HFF-Myc (cell line): ENCODE measurements around the gene BBS4.
"Not testable (repeated sequence)": the region's sequence is repeated elsewhere in the genome, so short reads cannot be mapped to it uniquely, and the experiment has no call there.

Experiments used
- DNase-seq: peaks from one replicate; pipeline ENCODE4 v3.0.0-alpha.2; 2011; ENCODE audit warnings: low read depth; ENCODE audit errors: extremely low read depth
- H3K4me3 ChIP-seq: replicated peaks from 2 replicates; pipeline ENCODE4 v1.5.1; 2011; ENCODE audit warnings: low read depth, mild to moderate bottlenecking, control low read depth, low read length
- TF ChIP-seq, protein P1 (sequence below): IDR thresholded peaks from 2 replicates; pipeline ENCODE4 v1.5.1; 2012; ENCODE audit warnings: mild to moderate bottlenecking, low read depth, low read length, control low read depth; ENCODE audit errors: missing control alignments

Gene BBS4

DNA sequence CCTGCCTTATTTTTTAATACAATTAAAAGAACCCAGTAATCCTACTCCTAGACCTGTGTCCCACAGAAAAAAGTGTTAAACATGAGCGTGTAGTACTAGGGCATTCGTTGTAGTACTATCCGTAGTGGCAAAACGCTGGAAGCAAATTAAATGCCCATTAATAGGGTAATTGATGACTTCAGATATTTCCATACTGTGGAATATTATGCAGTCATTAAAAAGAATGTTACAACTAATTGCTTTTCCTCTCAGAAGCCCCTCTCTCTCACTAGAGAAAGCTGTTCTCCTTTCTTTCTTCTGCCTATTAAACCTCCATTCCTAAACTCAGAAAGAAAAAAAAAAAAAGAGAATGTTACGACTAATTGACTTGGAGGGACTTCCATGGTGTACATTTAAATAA, 2.7 kb downstream of the BBS4 start:
- DNase-seq = no peak
- H3K4me3 ChIP-seq = no peak overlapping the region
- TF ChIP-seq, protein P1, sequence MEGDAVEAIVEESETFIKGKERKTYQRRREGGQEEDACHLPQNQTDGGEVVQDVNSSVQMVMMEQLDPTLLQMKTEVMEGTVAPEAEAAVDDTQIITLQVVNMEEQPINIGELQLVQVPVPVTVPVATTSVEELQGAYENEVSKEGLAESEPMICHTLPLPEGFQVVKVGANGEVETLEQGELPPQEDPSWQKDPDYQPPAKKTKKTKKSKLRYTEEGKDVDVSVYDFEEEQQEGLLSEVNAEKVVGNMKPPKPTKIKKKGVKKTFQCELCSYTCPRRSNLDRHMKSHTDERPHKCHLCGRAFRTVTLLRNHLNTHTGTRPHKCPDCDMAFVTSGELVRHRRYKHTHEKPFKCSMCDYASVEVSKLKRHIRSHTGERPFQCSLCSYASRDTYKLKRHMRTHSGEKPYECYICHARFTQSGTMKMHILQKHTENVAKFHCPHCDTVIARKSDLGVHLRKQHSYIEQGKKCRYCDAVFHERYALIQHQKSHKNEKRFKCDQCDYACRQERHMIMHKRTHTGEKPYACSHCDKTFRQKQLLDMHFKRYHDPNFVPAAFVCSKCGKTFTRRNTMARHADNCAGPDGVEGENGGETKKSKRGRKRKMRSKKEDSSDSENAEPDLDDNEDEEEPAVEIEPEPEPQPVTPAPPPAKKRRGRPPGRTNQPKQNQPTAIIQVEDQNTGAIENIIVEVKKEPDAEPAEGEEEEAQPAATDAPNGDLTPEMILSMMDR = no peak

DNA sequence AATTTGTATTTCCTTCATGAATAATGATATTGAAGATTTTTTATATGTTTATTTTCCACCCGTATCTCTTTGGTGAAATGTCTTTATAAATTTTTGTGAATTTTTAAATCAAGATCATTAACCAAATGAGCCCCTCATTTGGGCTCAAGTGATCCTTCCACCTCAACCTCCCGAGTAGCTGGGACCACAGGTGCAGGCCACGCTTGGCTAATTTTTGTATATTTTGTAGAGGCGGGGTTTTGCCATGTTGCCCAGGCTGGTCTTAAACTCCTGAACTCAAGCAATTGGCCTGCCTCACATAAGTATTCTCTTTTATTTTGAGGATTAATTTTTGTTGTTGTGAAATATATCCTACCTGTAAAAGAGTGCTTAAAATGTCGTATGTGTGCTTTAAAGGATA, 4.9 kb downstream of the BBS4 start:
- no peak overlapping the region for H3K4me3 ChIP-seq
- TF ChIP-seq, protein P1 = no peak
- DNase-seq = no peak

DNA sequence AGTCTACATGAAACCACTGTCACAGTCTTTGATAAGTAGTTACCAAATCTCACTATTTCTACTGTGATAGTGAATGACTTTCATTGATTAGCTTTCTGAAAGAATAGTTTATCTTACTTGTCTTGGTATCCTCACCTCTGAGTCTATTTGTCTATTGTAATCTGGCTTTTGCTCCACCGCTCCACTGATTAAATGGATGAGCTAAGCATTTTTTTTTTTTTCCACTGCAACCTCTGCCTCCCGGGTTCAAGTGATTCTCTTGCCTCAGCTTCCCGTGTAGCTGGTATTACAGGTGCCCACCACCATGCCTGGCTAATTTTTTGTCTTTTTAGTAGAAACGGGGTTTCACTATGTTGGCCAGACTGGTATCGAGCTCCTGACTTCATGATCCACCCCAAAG, 12.9 kb downstream of the BBS4 start:
- DNase-seq = no peak
- no peak overlapping the region for H3K4me3 ChIP-seq
- TF ChIP-seq, protein P1 = no peak

DNA sequence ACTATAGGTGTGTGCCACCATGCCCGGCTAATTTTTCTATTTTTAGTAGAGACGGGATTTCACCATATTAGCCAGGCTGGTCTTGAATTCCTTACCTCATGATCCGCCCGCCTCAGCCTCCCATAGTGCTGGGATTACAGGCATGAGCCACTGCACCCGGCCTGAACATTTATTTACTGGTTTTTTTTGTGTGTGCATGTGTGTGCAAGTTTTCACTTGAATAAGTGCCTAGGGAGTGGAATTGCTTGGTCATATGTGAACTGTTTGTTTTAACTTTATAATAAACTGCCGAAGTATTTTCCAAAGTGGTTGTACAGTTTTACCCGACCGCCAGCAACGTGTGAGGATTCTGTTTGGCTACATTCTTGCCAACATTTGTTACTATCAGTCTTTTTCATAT, 14.1 kb downstream of the BBS4 start:
- DNase-seq = no peak
- TF ChIP-seq, protein P1 = no peak
- no peak overlapping the region for H3K4me3 ChIP-seq

DNA sequence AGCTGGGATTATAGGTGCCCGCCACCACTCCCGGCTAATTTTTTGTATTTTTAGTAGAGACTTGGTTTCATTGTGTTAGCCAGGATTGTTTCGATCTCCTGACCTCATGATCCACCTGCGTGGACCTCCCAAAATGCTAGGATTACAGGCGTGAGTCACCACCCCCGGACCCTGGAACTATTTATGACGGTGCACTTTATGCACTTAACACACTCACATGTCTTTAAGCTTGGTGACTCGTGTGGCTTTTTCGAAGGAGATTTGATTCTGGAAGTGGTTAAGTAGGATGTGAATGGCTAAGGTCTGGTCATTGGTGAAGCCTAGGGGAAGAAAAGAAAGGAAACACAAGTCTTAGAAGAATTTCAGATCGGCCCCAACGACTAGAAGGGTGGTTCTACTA, 20.3 kb downstream of the BBS4 start:
- TF ChIP-seq, protein P1 = no peak
- DNase-seq = peak; percentile 16
- no peak overlapping the region for H3K4me3 ChIP-seq

DNA sequence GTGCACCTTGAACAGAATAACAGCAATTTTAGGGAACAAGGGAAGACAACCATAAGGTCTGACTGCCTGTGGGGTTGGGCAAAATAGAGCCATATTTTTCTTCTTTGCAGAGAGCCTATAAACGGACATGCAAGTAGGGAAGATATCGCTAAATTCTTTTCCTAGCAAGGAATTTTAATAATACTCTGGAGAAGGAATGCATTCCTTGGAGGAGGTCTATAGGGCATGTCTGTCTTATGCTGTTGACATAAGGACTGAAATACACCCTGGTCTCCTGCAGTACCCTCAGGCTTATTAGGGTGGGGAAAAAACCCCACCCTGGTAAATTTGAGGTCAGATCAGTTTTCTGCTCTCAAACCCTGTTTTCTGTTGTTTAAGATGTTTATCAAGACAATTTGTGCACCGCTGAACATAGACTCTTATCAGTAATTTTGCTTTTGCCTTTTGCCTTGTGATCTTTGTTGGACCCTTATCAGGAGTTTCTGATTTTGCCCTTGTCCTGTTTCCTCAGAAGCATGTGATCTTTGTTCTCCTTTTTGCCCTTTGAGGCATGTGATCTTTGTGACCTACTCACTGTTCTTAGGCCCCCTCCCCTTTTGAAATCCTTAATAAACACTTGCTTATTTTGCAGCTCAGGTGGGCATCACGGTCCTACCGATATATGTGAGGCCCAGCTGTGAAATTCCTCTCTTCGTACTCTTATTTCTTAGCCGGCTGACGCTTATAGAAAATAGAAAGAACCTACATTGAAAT, 22.7 kb downstream of the BBS4 start:
- DNase-seq, H3K4me3 ChIP-seq: not testable (repeated sequence)

DNA sequence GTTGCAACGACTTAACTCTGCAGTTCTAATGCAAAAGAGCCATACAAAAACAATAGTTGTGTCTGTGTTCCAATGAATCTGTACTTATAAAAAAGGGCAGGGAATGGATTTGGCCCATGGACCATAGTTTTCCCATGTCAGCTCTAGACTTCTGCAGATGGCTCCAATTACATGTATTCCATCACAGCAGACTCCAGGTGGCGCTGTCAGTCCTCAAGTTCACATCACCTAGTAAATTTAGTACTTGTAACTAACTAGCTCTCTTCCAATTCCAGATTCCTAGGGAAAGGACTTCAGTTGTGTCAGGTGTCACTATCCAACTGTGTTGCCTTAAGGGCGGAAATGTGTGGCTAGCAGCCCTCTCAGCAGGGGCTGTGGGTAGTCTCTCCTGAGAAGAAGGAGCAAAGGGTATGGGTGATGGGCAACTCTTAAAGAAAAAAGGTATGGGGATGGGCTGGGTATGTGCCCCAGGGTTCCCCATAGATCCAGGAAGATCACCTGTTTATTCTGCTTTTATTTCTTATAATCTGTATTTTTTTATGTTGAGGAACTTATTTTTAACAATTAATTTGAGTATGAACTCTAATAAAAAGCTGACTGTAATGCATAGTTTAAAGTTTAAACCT, 36.2 kb downstream of the BBS4 start:
- peak; percentile 45 for DNase-seq
- no peak overlapping the region for H3K4me3 ChIP-seq
- TF ChIP-seq, protein P1 = peak; percentile 84
